ENCODE results near the gene ANKRD45. TPM values are rescaled to one million over a fixed set of nuclear protein-coding genes. Genes with fewer than 3 reads are reported as not detected.

ANKRD45 gene
- total RNA-seq, 1 experiment from 2014 or later: 0.31 TPM

DNA sequence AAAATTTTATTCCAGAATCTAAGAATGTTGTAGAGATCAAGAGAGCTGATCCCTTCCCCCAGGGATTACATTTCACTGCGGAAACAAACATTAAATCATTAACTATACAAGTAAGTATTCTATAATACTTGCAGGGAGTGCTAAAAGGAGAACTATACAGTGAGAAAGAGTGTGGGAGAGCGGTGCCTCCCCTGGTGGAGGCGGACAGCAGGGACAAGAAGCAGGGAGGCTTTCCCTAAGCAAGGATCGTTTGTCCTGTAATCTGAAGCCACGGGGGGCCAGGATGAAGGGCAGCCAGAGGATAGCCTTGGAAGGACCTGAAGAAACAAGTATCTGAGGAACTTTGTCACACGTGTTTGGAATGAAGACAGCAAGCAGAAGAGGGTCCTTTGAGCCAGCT is 106.8 kb downstream of the ANKRD45 start:
- H4K20me1 ChIP-seq (ENCODE audit: control insufficient read depth, insufficient read depth, insufficient read length): no peaks in the 10 kb centered on the region
- H2BK15ac ChIP-seq (ENCODE audit: low read depth, low read length): no peak overlapping the region
- H2BK120ac ChIP-seq (ENCODE audit: low read depth, low read length, poor library complexity, severe bottlenecking): no peak overlapping the region
- no peaks in the 10 kb centered on the region for H3K27me3 Mint-ChIP-seq (ENCODE audit: low read depth)
- H4K91ac ChIP-seq (ENCODE audit: insufficient read length, low read depth, low read length): no peak overlapping the region
- H3K27ac Mint-ChIP-seq: no peak overlapping the region
- H4K5ac ChIP-seq (ENCODE audit: insufficient read length, low read depth, low read length): no peak overlapping the region
- H2BK5ac ChIP-seq (ENCODE audit: insufficient read length, low read length): no peak overlapping the region
- no peak overlapping the region for H3K9ac ChIP-seq (ENCODE audit: extremely low read depth, insufficient read length, low read length)
- H2AK5ac ChIP-seq (ENCODE audit: insufficient read length, low read length): no peak overlapping the region
- TF ChIP-seq, protein P1, sequence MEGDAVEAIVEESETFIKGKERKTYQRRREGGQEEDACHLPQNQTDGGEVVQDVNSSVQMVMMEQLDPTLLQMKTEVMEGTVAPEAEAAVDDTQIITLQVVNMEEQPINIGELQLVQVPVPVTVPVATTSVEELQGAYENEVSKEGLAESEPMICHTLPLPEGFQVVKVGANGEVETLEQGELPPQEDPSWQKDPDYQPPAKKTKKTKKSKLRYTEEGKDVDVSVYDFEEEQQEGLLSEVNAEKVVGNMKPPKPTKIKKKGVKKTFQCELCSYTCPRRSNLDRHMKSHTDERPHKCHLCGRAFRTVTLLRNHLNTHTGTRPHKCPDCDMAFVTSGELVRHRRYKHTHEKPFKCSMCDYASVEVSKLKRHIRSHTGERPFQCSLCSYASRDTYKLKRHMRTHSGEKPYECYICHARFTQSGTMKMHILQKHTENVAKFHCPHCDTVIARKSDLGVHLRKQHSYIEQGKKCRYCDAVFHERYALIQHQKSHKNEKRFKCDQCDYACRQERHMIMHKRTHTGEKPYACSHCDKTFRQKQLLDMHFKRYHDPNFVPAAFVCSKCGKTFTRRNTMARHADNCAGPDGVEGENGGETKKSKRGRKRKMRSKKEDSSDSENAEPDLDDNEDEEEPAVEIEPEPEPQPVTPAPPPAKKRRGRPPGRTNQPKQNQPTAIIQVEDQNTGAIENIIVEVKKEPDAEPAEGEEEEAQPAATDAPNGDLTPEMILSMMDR (conservative IDR thresholded peaks at IDR 0.05): peak; percentile 46; the same call in 2 of the 3 replicates
- no peaks in the 10 kb centered on the region for H3K79me2 ChIP-seq (ENCODE audit: insufficient read depth, low read length)
- no peak overlapping the region for H3K56ac ChIP-seq (ENCODE audit: insufficient read length, low read depth, low read length)
- H2AFZ ChIP-seq (ENCODE audit: low read length): no peak overlapping the region
- H3K4me3 Mint-ChIP-seq: no peak overlapping the region
- WGBS (ENCODE audit: extremely low coverage, insufficient read length, low lambda C conversion rate): no CpG with 5 or more reads among the region's 6 CpGs
- no peak overlapping the region for H4K8ac ChIP-seq (replicated peaks; ENCODE audit: insufficient read length, low read depth, low read length)
- H2BK20ac ChIP-seq (ENCODE audit: low read depth, low read length, poor library complexity, severe bottlenecking): no peak overlapping the region
- peaks cover 3% of the 10 kb centered on the region for H3K23me2 ChIP-seq (ENCODE audit: insufficient read length, low read depth, low read length, poor library complexity, severe bottlenecking)
- H3K4ac ChIP-seq (ENCODE audit: low read depth, low read length): no peak overlapping the region
- H3K9me3 ChIP-seq (ENCODE audit: control insufficient read depth, low read depth, low read length): no peaks in the 10 kb centered on the region
- no peaks in the 10 kb centered on the region for H3K4me1 ChIP-seq (ENCODE audit: insufficient read depth, low read length)
- H3K23ac ChIP-seq (ENCODE audit: insufficient read length, low read depth, low read length): no peak overlapping the region
- no peaks in the 10 kb centered on the region; a peak in 1 of 7 replicates for H3K36me3 Mint-ChIP-seq (ENCODE audit: insufficient read depth in 1 of 3, low read depth in 3 of 3)
- no peaks in the 10 kb centered on the region; a peak in 1 of 4 replicates for H3K4me1 Mint-ChIP-seq
- no peak overlapping the region for H3K4me2 ChIP-seq (ENCODE audit: insufficient read depth, insufficient read length, low read length)
- peak; percentile 47 for DNase-seq
- H3K18ac ChIP-seq (ENCODE audit: insufficient read length, low read depth, low read length): no peak overlapping the region
- H2BK12ac ChIP-seq (ENCODE audit: insufficient read length, low read depth, low read length): no peak overlapping the region
- no peak overlapping the region for H3K27ac ChIP-seq (ENCODE audit: insufficient read length, low read depth, low read length)
- H3K14ac ChIP-seq (ENCODE audit: insufficient read depth, low read length): no peak overlapping the region
- peaks cover 3% of the 10 kb centered on the region in 2 experiments; a peak in 2 of 5 replicates for H3K9me3 Mint-ChIP-seq
- no peaks in the 10 kb centered on the region for H3K27me3 ChIP-seq (ENCODE audit: insufficient read depth, low read length)
- H3T11ph ChIP-seq (ENCODE audit: low read length): no peak overlapping the region
- H3K79me1 ChIP-seq (ENCODE audit: insufficient read depth, low read depth, low read length, poor library complexity, severe bottlenecking): no peaks in the 10 kb centered on the region

Measured in H9 (cell line).